IPS-18a (cell line): Measurements from ENCODE around the gene GKN1.
"Not testable (repeated sequence)": the region's sequence is repeated elsewhere in the genome, so short reads cannot be mapped to it uniquely, and the experiment has no call there.

Source experiments
- H3K27ac ChIP-seq: one replicate; pipeline ENCODE4 v1.5.1; 2013; ENCODE audit warnings: low read length
- H3K27me3 ChIP-seq: one replicate; pipeline ENCODE4 v1.6.1; 2013; ENCODE audit warnings: mild to moderate bottlenecking, low read length; ENCODE audit not compliant: control insufficient read depth, insufficient read depth
- H3K36me3 ChIP-seq: one replicate; pipeline ENCODE4 v1.6.1; 2013; ENCODE audit warnings: low read depth, low read length; ENCODE audit not compliant: control insufficient read depth
- H3K4me1 ChIP-seq: one replicate; pipeline ENCODE4 v1.6.1; 2013; ENCODE audit warnings: low read depth, low read length; ENCODE audit not compliant: control insufficient read depth
- H3K4me3 ChIP-seq: one replicate; pipeline ENCODE4 v1.5.1; 2013; ENCODE audit warnings: low read length
- H3K9ac ChIP-seq: one replicate; pipeline ENCODE4 v1.6.1; 2013; ENCODE audit warnings: mild to moderate bottlenecking, low read length, moderate library complexity
- H3K9me3 ChIP-seq: one replicate; pipeline ENCODE4 v1.6.1; 2013; ENCODE audit warnings: low read depth, low read length; ENCODE audit not compliant: control insufficient read depth

GKN1 gene

GRCh38 chr2:68939962-68940361 lies 34.5 kb upstream of the GKN1 start:
- no peak overlapping the region for H3K4me3 ChIP-seq
- no peaks in the 10 kb centered on the region for H3K9me3 ChIP-seq
- no peaks in the 10 kb centered on the region for H3K27me3 ChIP-seq
- no peaks in the 10 kb centered on the region for H3K36me3 ChIP-seq
- no peak overlapping the region for H3K27ac ChIP-seq
- no peak overlapping the region for H3K9ac ChIP-seq
- H3K4me1 ChIP-seq = peaks cover 5% of the 10 kb centered on the region

- H3K27me3 ChIP-seq = no peaks in the 10 kb centered on the region
- H3K9me3 ChIP-seq = no peaks in the 10 kb centered on the region
- no peak overlapping the region for H3K4me3 ChIP-seq
- H3K4me1 ChIP-seq = peaks cover 5% of the 10 kb centered on the region
- no peaks in the 10 kb centered on the region for H3K36me3 ChIP-seq
- H3K9ac ChIP-seq = no peak overlapping the region
- H3K27ac ChIP-seq = no peak overlapping the region
Measured at GRCh38 chr2:68940369-68940768, 34.1 kb upstream of the GKN1 start.

- peaks cover 5% of the 10 kb centered on the region for H3K4me1 ChIP-seq
- no peak overlapping the region for H3K4me3 ChIP-seq
- H3K9me3 ChIP-seq = no peaks in the 10 kb centered on the region
- no peaks in the 10 kb centered on the region for H3K27me3 ChIP-seq
- no peak overlapping the region for H3K27ac ChIP-seq
- H3K9ac ChIP-seq = no peak overlapping the region
- no peaks in the 10 kb centered on the region for H3K36me3 ChIP-seq
Measured at GRCh38 chr2:68942827-68943226, 31.6 kb upstream of the GKN1 start.

GRCh38 chr2:68943581-68944568 lies 30.6 kb upstream of the GKN1 start:
- no peak overlapping the region for H3K27ac ChIP-seq
- no peaks in the 10 kb centered on the region for H3K36me3 ChIP-seq
- peak overlapping the region; percentile 42 for H3K4me3 ChIP-seq
- no peaks in the 10 kb centered on the region for H3K9me3 ChIP-seq
- peaks cover 5% of the 10 kb centered on the region for H3K4me1 ChIP-seq
- H3K27me3 ChIP-seq = no peaks in the 10 kb centered on the region
- H3K9ac ChIP-seq = peak overlapping the region; percentile 22

GRCh38 chr2:68946117-68946516 lies 28.3 kb upstream of the GKN1 start:
- Histone ChIP-seq H3K9me3 (no peaks in the 10 kb centered on the region), H3K27me3 (no peaks in the 10 kb centered on the region), H3K9ac (no peak overlapping the region), H3K27ac (no peak overlapping the region), H3K36me3 (no peaks in the 10 kb centered on the region), H3K4me3 (no peak overlapping the region), H3K4me1 (peaks cover 5% of the 10 kb centered on the region)

- no peaks in the 10 kb centered on the region for H3K36me3 ChIP-seq
Measured at GRCh38 chr2:68948710-68949109, 25.7 kb upstream of the GKN1 start.

GRCh38 chr2:68951899-68952298 lies 22.5 kb upstream of the GKN1 start:
- Histone ChIP-seq H3K9ac (no peak overlapping the region), H3K27ac (no peak overlapping the region), H3K9me3 (no peaks in the 10 kb centered on the region), H3K4me3 (no peak overlapping the region), H3K36me3 (no peaks in the 10 kb centered on the region), H3K4me1 (peaks cover 4% of the 10 kb centered on the region), H3K27me3 (no peaks in the 10 kb centered on the region)

More at GRCh38 chr2:68948710-68949109, 25.7 kb upstream of the GKN1 start:
- Histone ChIP-seq H3K4me1 (peaks cover 9% of the 10 kb centered on the region), H3K4me3 (no peak overlapping the region), H3K9me3 (no peaks in the 10 kb centered on the region), H3K9ac (no peak overlapping the region), H3K27me3 (no peaks in the 10 kb centered on the region), H3K27ac (no peak overlapping the region)

GRCh38 chr2:68952887-68953521 lies 21.4 kb upstream of the GKN1 start, which contains the start of gene GKN2:
Gene GKN2, minus strand, starts transcription at chr2:68952893. Its CDS starts 32 bp downstream, at chr2:68952861.
- no peak within 1 kb of the TSS for H3K9ac ChIP-seq
- H3K4me1 ChIP-seq = peaks cover 4% of the 10 kb centered on the region
- no peak within 1 kb of the TSS for H3K4me3 ChIP-seq
- H3K27ac ChIP-seq = no peak within 1 kb of the TSS
- H3K27me3 ChIP-seq = no peaks in the 10 kb centered on the region
- H3K36me3 ChIP-seq = no peaks in the 10 kb centered on the region
- H3K9me3 ChIP-seq = no peaks in the 10 kb centered on the region

GRCh38 chr2:68955432-68955831 lies 19.0 kb upstream of the GKN1 start:
- not testable (repeated sequence) for H3K4me1 ChIP-seq, H3K27me3 ChIP-seq, H3K4me3 ChIP-seq, H3K9ac ChIP-seq, H3K27ac ChIP-seq, H3K9me3 ChIP-seq, H3K36me3 ChIP-seq

GRCh38 chr2:68959001-68959400 lies 15.4 kb upstream of the GKN1 start:
- Histone ChIP-seq H3K36me3 (no peaks in the 10 kb centered on the region), H3K4me3 (no peak overlapping the region), H3K4me1 (no peaks in the 10 kb centered on the region), H3K27me3 (no peaks in the 10 kb centered on the region), H3K9ac (no peak overlapping the region), H3K27ac (no peak overlapping the region), H3K9me3 (no peaks in the 10 kb centered on the region)

- no peaks in the 10 kb centered on the region for H3K4me1 ChIP-seq
- H3K27ac ChIP-seq = no peak overlapping the region
- no peaks in the 10 kb centered on the region for H3K27me3 ChIP-seq
- no peaks in the 10 kb centered on the region for H3K36me3 ChIP-seq
- no peaks in the 10 kb centered on the region for H3K9me3 ChIP-seq
- H3K4me3 ChIP-seq = no peak overlapping the region
- no peak overlapping the region for H3K9ac ChIP-seq
Measured at GRCh38 chr2:68961380-68961779, 13.1 kb upstream of the GKN1 start.
